Tibial nerve (tissue), 4 donors: Measurements from ENCODE around the gene DGUOK. TPM values are rescaled to one million over a fixed set of nuclear protein-coding genes. Genes with fewer than 3 reads are reported as not detected.

Experiments used
- DNase-seq, 2 donors: peaks; one replicate each; pipeline ENCODE4 v3.0.0-alpha.2; 2019; ENCODE audit warnings: low spot score in 2 of 2
- H3K27ac ChIP-seq, 4 donors: fragments of 200-600 bp; sonication (generic) in 3 of 4; one replicate each; pipeline ENCODE4 v1.5.1; 2017 to 2019; ENCODE audit warnings: mild to moderate bottlenecking in 1 of 4
- H3K27me3 ChIP-seq, 2 donors: fragments of 200-600 bp; sonication (generic) in 1 of 2; one replicate each; pipeline versions ENCODE4 v1.5.1 to v1.6.0; 2017 to 2019
- H3K36me3 ChIP-seq, 3 donors: fragments of 200-600 bp; sonication (generic); one replicate each; pipeline ENCODE4 v1.5.1; 2018 to 2019
- H3K4me1 ChIP-seq, 4 donors: fragments of 200-600 bp; sonication (generic) in 3 of 4; one replicate each; pipeline ENCODE4 v1.5.1; 2017 to 2019
- H3K4me3 ChIP-seq, 4 donors: fragments of 200-600 bp; sonication (generic) in 3 of 4; one replicate each; pipeline ENCODE4 v1.5.1; 2017 to 2019; ENCODE audit warnings: mild to moderate bottlenecking in 1 of 4, moderate library complexity in 1 of 4
- H3K9me3 ChIP-seq, 4 donors: fragments of 200-600 bp; sonication (generic) in 3 of 4; one replicate each; pipeline ENCODE4 v1.5.1; 2017 to 2019
- EP300 ChIP-seq, 2 donors: sonication (generic); formaldehyde crosslinking; IDR thresholded peaks; one replicate each; pipeline ENCODE4 v1.6.1; 2017; ENCODE audit warnings: antibody characterized with exemption in 2 of 2, mild to moderate bottlenecking in 1 of 2
- POLR2A ChIP-seq, 2 donors: fragments of 450-650 bp; IDR thresholded peaks; one replicate each; pipeline ENCODE4 v1.6.1; 2017; ENCODE audit warnings: antibody characterized with exemption in 2 of 2, mild to moderate bottlenecking in 2 of 2, moderate library complexity in 2 of 2
- WGBS, 2 donors: methylation state at CpG; one replicate each; pipeline ENCODE4 v1.1.5; 2018; 5-methylcytosine and 5-hydroxymethylcytosine counted together
- total RNA-seq, 4 donors: library from RNA; depleted of rRNA; stranded (reverse); fragments of >200 nt; gene quantifications; one replicate each; pipeline ENCODE4 v1.1.0, GENCODE V29; 2016
- TF ChIP-seq, protein P1 (sequence below), 5 experiments: fragments of 200-600 bp in 3 of 5; fragments of 450-650 bp in 2 of 5; sonication (generic) in 3 of 5; IDR thresholded peaks; one replicate each; pipeline ENCODE4 v1.5.1; 2016 to 2019; ENCODE audit warnings: antibody characterized with exemption in 5 of 5, mild to moderate bottlenecking in 3 of 5, moderate library complexity in 2 of 5

The DGUOK gene
- total RNA-seq, 4 donors from 2014 or later = 36.9 to 63.9 (median 44.0) TPM

- TF ChIP-seq EP300 (IDR thresholded peaks at IDR 0.05) (no peak), POLR2A (IDR thresholded peaks at IDR 0.05) (no peak)
- TF ChIP-seq, protein P1, sequence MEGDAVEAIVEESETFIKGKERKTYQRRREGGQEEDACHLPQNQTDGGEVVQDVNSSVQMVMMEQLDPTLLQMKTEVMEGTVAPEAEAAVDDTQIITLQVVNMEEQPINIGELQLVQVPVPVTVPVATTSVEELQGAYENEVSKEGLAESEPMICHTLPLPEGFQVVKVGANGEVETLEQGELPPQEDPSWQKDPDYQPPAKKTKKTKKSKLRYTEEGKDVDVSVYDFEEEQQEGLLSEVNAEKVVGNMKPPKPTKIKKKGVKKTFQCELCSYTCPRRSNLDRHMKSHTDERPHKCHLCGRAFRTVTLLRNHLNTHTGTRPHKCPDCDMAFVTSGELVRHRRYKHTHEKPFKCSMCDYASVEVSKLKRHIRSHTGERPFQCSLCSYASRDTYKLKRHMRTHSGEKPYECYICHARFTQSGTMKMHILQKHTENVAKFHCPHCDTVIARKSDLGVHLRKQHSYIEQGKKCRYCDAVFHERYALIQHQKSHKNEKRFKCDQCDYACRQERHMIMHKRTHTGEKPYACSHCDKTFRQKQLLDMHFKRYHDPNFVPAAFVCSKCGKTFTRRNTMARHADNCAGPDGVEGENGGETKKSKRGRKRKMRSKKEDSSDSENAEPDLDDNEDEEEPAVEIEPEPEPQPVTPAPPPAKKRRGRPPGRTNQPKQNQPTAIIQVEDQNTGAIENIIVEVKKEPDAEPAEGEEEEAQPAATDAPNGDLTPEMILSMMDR (IDR thresholded peaks at IDR 0.05) = no peak
- Histone ChIP-seq H3K9me3 (no peaks in the 10 kb centered on the region), H3K27ac (no peak overlapping the region), H3K36me3 (no peaks in the 10 kb centered on the region), H3K4me3 (no peak overlapping the region), H3K27me3 (peaks cover 0 to 12% of the 10 kb centered on the region in 2 donors), H3K4me1 (peaks cover 0 to 40% (median 18%) of the 10 kb centered on the region in 4 donors)
- DNase-seq = no peak
- WGBS, 2 donors = 88 to 95% methylated on average over 2 of the region's 2 CpGs
These were observed 53.9 kb downstream of the DGUOK start for GRCh38 chr2:73980566-73980965.

GRCh38 chr2:73981081-73982001 is 54.7 kb downstream of the DGUOK start:
- no peaks in the 10 kb centered on the region for H3K36me3 ChIP-seq
- TF ChIP-seq EP300 (IDR thresholded peaks at IDR 0.05) = no peak
- TF ChIP-seq, protein P1 (IDR thresholded peaks at IDR 0.05) = no peak
- no peak for TF ChIP-seq POLR2A (IDR thresholded peaks at IDR 0.05)
- peaks cover 0 to 12% of the 10 kb centered on the region in 2 donors for H3K27me3 ChIP-seq
- H3K4me3 ChIP-seq = peak overlapping the region; percentile 5 to 44 (median 30)
- no peaks in the 10 kb centered on the region for H3K9me3 ChIP-seq
- H3K4me1 ChIP-seq = peaks cover 0 to 48% (median 24%) of the 10 kb centered on the region in 4 donors
- whole genome bisulfite sequencing, 2 donors = 7 to 12% methylated on average over 25 to 31 of the region's 31 CpGs
- no peak for DNase-seq
- H3K27ac ChIP-seq = peak overlapping the region in 1 of 4 donors; percentile 20

GRCh38 chr2:73982140-73982617 is 55.5 kb downstream of the DGUOK start:
- Histone ChIP-seq H3K4me3 (no peak overlapping the region), H3K4me1 (peaks cover 0 to 54% (median 31%) of the 10 kb centered on the region in 4 donors), H3K27me3 (peaks cover 0 to 12% of the 10 kb centered on the region in 2 donors), H3K9me3 (no peaks in the 10 kb centered on the region), H3K27ac (no peak overlapping the region), H3K36me3 (no peaks in the 10 kb centered on the region)
- 62 to 63% methylated on average over 7 of the region's 7 CpGs for WGBS, 2 donors
- TF ChIP-seq EP300 (IDR thresholded peaks at IDR 0.05) = no peak
- TF ChIP-seq, protein P1 (IDR thresholded peaks at IDR 0.05) = no peak
- no peak for TF ChIP-seq POLR2A (IDR thresholded peaks at IDR 0.05)
- no peak for DNase-seq

- Histone ChIP-seq H3K9me3 (no peaks in the 10 kb centered on the region), H3K27ac (peak overlapping the region in 3 of 4 donors; percentile 75 to 79 (median 79)), H3K36me3 (no peaks in the 10 kb centered on the region), H3K4me1 (peaks cover 0 to 67% (median 43%) of the 10 kb centered on the region in 4 donors), H3K4me3 (peak overlapping the region; percentile 52 to 76 (median 59)), H3K27me3 (peaks cover 0 to 6% of the 10 kb centered on the region in 2 donors)
- no peak for DNase-seq
- 24 to 38% methylated on average over 26 to 34 of the region's 35 CpGs for WGBS, 2 donors
- TF ChIP-seq, protein P1 (IDR thresholded peaks at IDR 0.05) = no peak
- TF ChIP-seq POLR2A (IDR thresholded peaks at IDR 0.05) (no peak), EP300 (IDR thresholded peaks at IDR 0.05) (no peak)
These were observed 56.9 kb downstream of the DGUOK start for GRCh38 chr2:73983322-73984202.
